ENCODE results near the gene CENPC.
"Not testable (repeated sequence)": the region's sequence is repeated elsewhere in the genome, so short reads cannot be mapped to it uniquely, and the experiment has no call there.

Gene CENPC

GRCh38 chr4:67545199-67546003 is at the start of gene CENPC:
Gene CENPC (minus strand): TSS chr4:67545503. CDS start chr4:67545355, 148 bp downstream.
- peak; percentile 80 for DNase-seq (ENCODE audit: low read depth)

- DNase-seq (ENCODE audit: low read depth), result no peak
Measured at GRCh38 chr4:67593741-67594175, 48.5 kb upstream of the CENPC start.

GRCh38 chr4:67587156-67587555 is 41.9 kb upstream of the CENPC start:
- no peak for DNase-seq (ENCODE audit: low read depth)

- no peak for DNase-seq (ENCODE audit: low read depth)
Measured at GRCh38 chr4:67584496-67584895, 39.2 kb upstream of the CENPC start.

GRCh38 chr4:67581913-67582312 is 36.6 kb upstream of the CENPC start:
- no peak for DNase-seq (ENCODE audit: low read depth)

- DNase-seq (ENCODE audit: low read depth), result no peak
Measured at GRCh38 chr4:67581208-67581857, 36.0 kb upstream of the CENPC start.

GRCh38 chr4:67580577-67580976 is 35.3 kb upstream of the CENPC start:
- no peak for DNase-seq (ENCODE audit: low read depth)

- no peak for DNase-seq (ENCODE audit: low read depth)
Measured at GRCh38 chr4:67576538-67576937, 31.2 kb upstream of the CENPC start.

- DNase-seq (ENCODE audit: low read depth), result no peak
Measured at GRCh38 chr4:67576059-67576466, 30.8 kb upstream of the CENPC start.

GRCh38 chr4:67575232-67576058 is 30.1 kb upstream of the CENPC start:
- DNase-seq (ENCODE audit: low read depth), result no peak

- DNase-seq (ENCODE audit: low read depth), result no peak
Measured at GRCh38 chr4:67573193-67573592, 27.9 kb upstream of the CENPC start.

GRCh38 chr4:67571975-67572374 is 26.7 kb upstream of the CENPC start:
- no peak for DNase-seq (ENCODE audit: low read depth)

- DNase-seq (ENCODE audit: low read depth), result no peak
Measured at GRCh38 chr4:67570537-67570936, 25.2 kb upstream of the CENPC start.

- no peak for DNase-seq (ENCODE audit: low read depth)
Measured at GRCh38 chr4:67568820-67569219, 23.5 kb upstream of the CENPC start.

GRCh38 chr4:67566335-67566734 is 21.0 kb upstream of the CENPC start:
- DNase-seq (ENCODE audit: low read depth), result no peak

- DNase-seq (ENCODE audit: low read depth), result no peak
Measured at GRCh38 chr4:67565284-67565683, 20.0 kb upstream of the CENPC start.

GRCh38 chr4:67558493-67558892 is 13.2 kb upstream of the CENPC start, which contains the start of gene STAP1:
Gene STAP1 (plus strand): TSS chr4:67558727. CDS start chr4:67558810, 83 bp downstream.
- no peak for DNase-seq (ENCODE audit: low read depth)

- no peak for DNase-seq (ENCODE audit: low read depth)
Measured at GRCh38 chr4:67556436-67556835, 11.1 kb upstream of the CENPC start.

GRCh38 chr4:67555447-67555846 is 10.1 kb upstream of the CENPC start:
- DNase-seq (ENCODE audit: low read depth), result no peak

GRCh38 chr4:67554096-67554495 is 8.8 kb upstream of the CENPC start:
- DNase-seq (ENCODE audit: low read depth), result no peak

- not testable (repeated sequence) for DNase-seq (ENCODE audit: low read depth)
Measured at GRCh38 chr4:67552146-67552792, 7.0 kb upstream of the CENPC start.

- no peak for DNase-seq (ENCODE audit: low read depth)
Measured at GRCh38 chr4:67550857-67551256, 5.6 kb upstream of the CENPC start.

All from HS-5 (cell line).